K562 (cell line): Measurements from ENCODE around the gene MPZL1. TPM values are rescaled to one million over a fixed set of nuclear protein-coding genes. Genes with fewer than 3 reads are reported as not detected.
A peak's percentile ranks its signal among the peaks of the same experiment; 100 is the strongest.

Source experiments
- ATF3 ChIP-seq, 2 experiments: fragments of 450-650 bp in 1 of 2; sonication (generic) in 1 of 2; formaldehyde crosslinking in 1 of 2; IDR thresholded peaks in 1 of 2; conservative IDR thresholded peaks in 1 of 2; 2 replicates each; pipeline versions ENCODE4 v1.6.1 to v1.8.1; 2016 to 2023; ENCODE audit warnings: mild to moderate bottlenecking in 2 of 2, moderate library complexity in 2 of 2, inconsistent platforms in 1 of 2, missing genetic modification reagents in 1 of 2
- CCNT2 ChIP-seq: IDR thresholded peaks from 2 replicates; pipeline ENCODE4 v1.6.1; 2011; ENCODE audit warnings: borderline replicate concordance, low read depth, mild to moderate bottlenecking, moderate library complexity, mixed read lengths, low read length; ENCODE audit not compliant: insufficient read length; ENCODE audit errors: extremely low read depth
- CHCHD3 ChIP-seq: fragments of 250-450 bp; sonication (Bioruptor Pico); IDR thresholded peaks from 2 replicates; pipeline ENCODE4 v2.1.2; 2022; ENCODE audit warnings: mild to moderate bottlenecking
- CREB3L1 ChIP-seq: fragments of 450-650 bp; IDR thresholded peaks from 2 replicates; pipeline ENCODE4 v1.6.1; 2014; ENCODE audit warnings: low read depth, mild to moderate bottlenecking, moderate library complexity, borderline replicate concordance
- DNMT1 ChIP-seq: fragments of 450-650 bp; IDR thresholded peaks from 2 replicates; pipeline ENCODE4 v1.6.1; 2016; ENCODE audit warnings: antibody characterized with exemption, mild to moderate bottlenecking
- E2F6 ChIP-seq, 2 experiments: IDR thresholded peaks; 2 replicates each; pipeline ENCODE4 v1.6.1; 2011; ENCODE audit warnings: borderline replicate concordance in 1 of 2, control low read depth in 1 of 2, low read depth in 1 of 2, low read length in 1 of 2, mild to moderate bottlenecking in 1 of 2, mixed read lengths in 1 of 2, moderate library complexity in 1 of 2; ENCODE audit not compliant: insufficient read depth in 1 of 2, insufficient read length in 1 of 2, poor library complexity in 1 of 2, severe bottlenecking in 1 of 2; ENCODE audit errors: extremely low read depth in 1 of 2
- ESRRB ChIP-seq: fragments of 250-450 bp; sonication (Bioruptor Pico); IDR thresholded peaks from 2 replicates; pipeline ENCODE4 v1.5.0; 2020; ENCODE audit warnings: mild to moderate bottlenecking, moderate library complexity, borderline replicate concordance
- EWSR1 ChIP-seq: fragments of 450-650 bp; IDR thresholded peaks from 2 replicates; pipeline ENCODE4 v1.6.1; 2018; ENCODE audit warnings: borderline replicate concordance, mild to moderate bottlenecking, low read depth, moderate library complexity; ENCODE audit not compliant: partially characterized antibody
- FOXA3 ChIP-seq, 2 experiments: fragments of 450-650 bp in 1 of 2; sonication (generic) in 1 of 2; formaldehyde crosslinking; IDR thresholded peaks in 1 of 2; conservative IDR thresholded peaks in 1 of 2; 2 replicates each; pipeline versions ENCODE4 v1.4.0 to v1.8.0; 2020 to 2022; ENCODE audit warnings: mild to moderate bottlenecking in 2 of 2, missing genetic modification reagents in 1 of 2
- HEY1 ChIP-seq: fragments of 250-450 bp; sonication (Bioruptor Pico); IDR thresholded peaks from 2 replicates; pipeline ENCODE4 v1.5.0; 2020; ENCODE audit warnings: mild to moderate bottlenecking, moderate library complexity, borderline replicate concordance
- HMGXB4 ChIP-seq: sonication (generic); formaldehyde crosslinking; IDR thresholded peaks from 2 replicates; pipeline ENCODE4 v1.8.1; 2023; ENCODE audit warnings: mild to moderate bottlenecking, missing genetic modification reagents
- MTF1 ChIP-seq: fragments of 250-450 bp; sonication (Bioruptor Pico); IDR thresholded peaks from 2 replicates; pipeline ENCODE4 v1.9.0; 2021; ENCODE audit warnings: moderate library complexity, mild to moderate bottlenecking, inconsistent platforms, borderline replicate concordance
- NFE2 ChIP-seq: IDR thresholded peaks from 2 replicates; pipeline ENCODE4 v1.6.1; 2014; ENCODE audit warnings: antibody characterized with exemption, low read depth
- POLR2AphosphoS2 ChIP-seq: IDR thresholded peaks from 2 replicates; pipeline ENCODE4 v1.6.1; 2012; ENCODE audit warnings: low read length, improper control_type of control experiment
- RAD51 ChIP-seq: fragments of 450-650 bp; IDR thresholded peaks from 2 replicates; pipeline ENCODE4 v1.7.1; 2016; ENCODE audit warnings: low read depth, mild to moderate bottlenecking, borderline replicate concordance
- RCOR1 ChIP-seq, 2 experiments: IDR thresholded peaks; 2 replicates each; pipeline ENCODE4 v1.6.1; 2012; ENCODE audit warnings: low read depth in 2 of 2, low read length in 2 of 2, borderline replicate concordance in 1 of 2, improper control_type of control experiment in 1 of 2
- SP1 ChIP-seq: sonication (generic); formaldehyde crosslinking; IDR thresholded peaks from 2 replicates; pipeline ENCODE4 v1.8.1; 2022; ENCODE audit warnings: mild to moderate bottlenecking, missing genetic modification reagents
- TCF7L2 ChIP-seq: fragments of 150-350 bp; IDR thresholded peaks from 2 replicates; pipeline ENCODE4 v1.6.1; 2016; ENCODE audit warnings: low read depth, mild to moderate bottlenecking, low read length, moderate library complexity
- XRCC4 ChIP-seq: IDR thresholded peaks from one replicate; pipeline ENCODE4 v1.6.1; 2011; ENCODE audit not compliant: insufficient read depth, insufficient read length; ENCODE audit errors: extremely low read depth
- ZNF77 ChIP-seq: fragments of 250-450 bp; sonication (Bioruptor Pico); IDR thresholded peaks from 2 replicates; pipeline ENCODE4 v1.5.0; 2020
- ZZZ3 ChIP-seq: fragments of 450-650 bp; IDR thresholded peaks from 2 replicates; pipeline ENCODE4 v1.6.1; 2016; ENCODE audit warnings: antibody characterized with exemption, mild to moderate bottlenecking, moderate library complexity
- polyA plus RNA-seq, 8 experiments: library from polyadenylated mRNA; depleted of rRNA in 4 of 8; stranded (reverse) in 5 of 8; unstranded in 3 of 8; fragments of >200 nt; fragmentation: Nextera tagmentation in 2 of 8; fragmentation: Illumina TruSeq in 1 of 8; extraction: Ambion mirVana in 2 of 8; extraction: Trizol in 1 of 8; gene quantifications; 2 replicates each; pipeline versions ENCODE4 v1.2.1 to v1.2.3, GENCODE V29; 2011 to 2014; ENCODE audit warnings: inconsistent platforms in 1 of 8, missing spikeins in 1 of 8
- total RNA-seq, 7 experiments: library from RNA; depleted of rRNA in 6 of 7; stranded (reverse); fragments of >200 nt in 6 of 7; fragmentation: Illumina TruSeq in 2 of 7; extraction: Trizol in 2 of 7; gene quantifications; 2 replicates each; pipeline versions ENCODE4 v1.2.1 to v1.2.3, GENCODE V29; 2011 to 2021; ENCODE audit warnings: low replicate concordance in 1 of 7

The MPZL1 gene
- total and polyA plus RNA-seq, 9 of the 15 experiments (the other 6 are each of a cell fraction or from before 2014, with no cell fraction given): 14.5 to 153 (median 66.5) TPM

GRCh38 chr1:167714439-167715156 lies 7.2 kb upstream of the MPZL1 start (continued):
- TF ChIP-seq E2F6 (IDR thresholded peaks at IDR 0.05; ENCODE audit: borderline replicate concordance in 1 of 2, extremely low read depth in 1 of 2, insufficient read depth in 1 of 2, insufficient read length in 1 of 2, low read depth in 1 of 2, low read length in 1 of 2, poor library complexity in 1 of 2, severe bottlenecking in 1 of 2) (peak; percentile 79 to 95), RCOR1 (IDR thresholded peaks at IDR 0.05; ENCODE audit: borderline replicate concordance in 1 of 2, low read depth in 2 of 2, low read length in 2 of 2) (peak in 1 of 2 experiments; percentile 62; a peak in 3 of 4 replicates), EWSR1 (no peak), CHCHD3 (CRISPR knock-in tag) (no peak), ATF3 (IDR thresholded peaks at IDR 0.05) (no peak), ATF3 (CRISPR knock-in tag; conservative IDR thresholded peaks at IDR 0.05) (peak; percentile 51), NFE2 (peak; percentile 3), POLR2AphosphoS2 (no peak), ZNF77 (CRISPR knock-in tag) (peak; percentile 46; the same call in 1 of the 2 replicates), MTF1 (CRISPR knock-in tag) (no peak), HMGXB4 (CRISPR knock-in tag) (peak; percentile 100), ZZZ3 (no peak), RAD51 (0 out of 2 replicates have a peak, but pooled peaks have one; percentile 19), FOXA3 (CRISPR knock-in tag; conservative IDR thresholded peaks at IDR 0.05 in 1 of 2, IDR thresholded peaks at IDR 0.05 in 1 of 2) (peak; percentile 43 to 91; a peak in 2 of 4 replicates), SP1 (peak; percentile 96), CCNT2 (no peak), XRCC4 (no peak), TCF7L2 (no peak), HEY1 (CRISPR knock-in tag) (peak; percentile 80; the same call in 1 of the 2 replicates), ESRRB (no peak; the same call in 1 of the 2 replicates), DNMT1 (peak; percentile 45; the same call in 1 of the 2 replicates), CREB3L1 (peak; percentile 96)
